CD14-positive monocyte (primary cell): ENCODE results near the gene STAMBPL1. TPM values are rescaled to one million over a fixed set of nuclear protein-coding genes. Genes with fewer than 3 reads are reported as not detected.

Experiments
- DNase-seq, 3 donors: peaks; one replicate each; pipeline ENCODE4 v3.0.0-alpha.2; 2011 to 2022
- H2AFZ ChIP-seq: 2 replicates; pipeline ENCODE4 v1.6.0; 2012; ENCODE audit warnings: mild to moderate bottlenecking, low read depth, low read length, inconsistent platforms; ENCODE audit not compliant: insufficient read depth, poor library complexity, severe bottlenecking
- H3K27ac ChIP-seq, 2 donors: 1 replicate in 1 of 2; 2 replicates in 1 of 2; pipeline ENCODE4 v1.5.1; 2012 to 2013; ENCODE audit warnings: low read length in 2 of 2, control low read depth in 1 of 2, inconsistent platforms in 1 of 2, low read depth in 1 of 2, mild to moderate bottlenecking in 1 of 2
- H3K27me3 ChIP-seq, 2 donors: one replicate each; pipeline versions ENCODE4 v1.6.0 to v1.6.1; 2011 to 2013; ENCODE audit warnings: low read length in 2 of 2; ENCODE audit not compliant: control insufficient read depth in 2 of 2, insufficient read depth in 2 of 2
- H3K36me3 ChIP-seq, 2 donors: replicated peaks in 1 of 2; 1 replicate in 1 of 2; 2 replicates in 1 of 2; pipeline versions ENCODE4 v1.5.1 to v1.6.1; 2012 to 2013; ENCODE audit warnings: low read length in 2 of 2, control low read depth in 1 of 2, inconsistent platforms in 1 of 2, mild to moderate bottlenecking in 1 of 2; ENCODE audit not compliant: insufficient read depth in 2 of 2, control insufficient read depth in 1 of 2
- H3K4me1 ChIP-seq, 2 donors: 1 replicate in 1 of 2; 2 replicates in 1 of 2; pipeline versions ENCODE4 v1.5.1 to v1.6.1; 2012 to 2013; ENCODE audit warnings: low read length in 2 of 2, control low read depth in 1 of 2, inconsistent platforms in 1 of 2, mild to moderate bottlenecking in 1 of 2, moderate library complexity in 1 of 2; ENCODE audit not compliant: insufficient read depth in 2 of 2, control insufficient read depth in 1 of 2
- H3K4me2 ChIP-seq: replicated peaks from 2 replicates; pipeline ENCODE3; 2012; ENCODE audit warnings: low read length, moderate library complexity, mild to moderate bottlenecking; ENCODE audit not compliant: poor library complexity, severe bottlenecking; ENCODE audit errors: extremely low read depth
- H3K4me3 ChIP-seq, 3 experiments: fragments of 200-600 bp in 1 of 3; sonication (generic) in 1 of 3; replicated peaks in 1 of 3; 1 replicate in 2 of 3; 2 replicates in 1 of 3; pipeline ENCODE4 v1.5.1; 2011 to 2013; ENCODE audit warnings: low read length in 3 of 3, mild to moderate bottlenecking in 3 of 3, control low read depth in 2 of 3, low read depth in 2 of 3, inconsistent platforms in 1 of 3, moderate library complexity in 1 of 3
- H3K79me2 ChIP-seq: 2 replicates; pipeline ENCODE4 v1.6.0; 2012; ENCODE audit warnings: mild to moderate bottlenecking, control low read depth, inconsistent platforms, low read length, moderate library complexity; ENCODE audit not compliant: insufficient read depth
- H3K9ac ChIP-seq: 2 replicates; pipeline ENCODE4 v1.6.0; 2017; ENCODE audit warnings: low read length, mild to moderate bottlenecking; ENCODE audit not compliant: insufficient read depth, poor library complexity, severe bottlenecking
- H3K9me3 ChIP-seq, 2 donors: replicated peaks in 1 of 2; 1 replicate in 1 of 2; 2 replicates in 1 of 2; pipeline versions ENCODE4 v1.5.1 to v1.6.1; 2012 to 2013; ENCODE audit warnings: low read length in 2 of 2, control low read depth in 1 of 2; ENCODE audit not compliant: control insufficient read depth in 1 of 2, insufficient read depth in 1 of 2
- H4K20me1 ChIP-seq: 2 replicates; pipeline ENCODE4 v1.6.0; 2012; ENCODE audit warnings: mild to moderate bottlenecking, low read length, control low read depth, moderate library complexity; ENCODE audit not compliant: insufficient read depth
- H3K27ac Mint-ChIP-seq, 7 donors: one replicate each; pipeline ENCODE4 v1.8.0; 2020; ENCODE audit warnings: mild to moderate bottlenecking in 7 of 7, mixed read lengths in 7 of 7, moderate library complexity in 6 of 7, inconsistent platforms in 2 of 7
- H3K27me3 Mint-ChIP-seq, 3 donors: one replicate each; pipeline ENCODE4 v1.8.0; 2021 to 2022; ENCODE audit warnings: low read depth in 3 of 3, mild to moderate bottlenecking in 3 of 3, mixed read lengths in 3 of 3, moderate library complexity in 3 of 3, inconsistent platforms in 1 of 3
- H3K36me3 Mint-ChIP-seq, 2 donors: one replicate each; pipeline ENCODE4 v1.8.0; 2020; ENCODE audit warnings: mixed read lengths in 2 of 2, inconsistent platforms in 1 of 2, mild to moderate bottlenecking in 1 of 2
- H3K4me1 Mint-ChIP-seq: one replicate; pipeline ENCODE4 v1.8.0; 2020; ENCODE audit warnings: mild to moderate bottlenecking, mixed read lengths
- H3K4me3 Mint-ChIP-seq, 2 donors: one replicate each; pipeline ENCODE4 v1.8.0; 2020; ENCODE audit warnings: mild to moderate bottlenecking in 2 of 2, mixed read lengths in 2 of 2, moderate library complexity in 1 of 2
- H3K9me3 Mint-ChIP-seq, 7 donors: one replicate each; pipeline ENCODE4 v1.8.0; 2020 to 2022; ENCODE audit warnings: mixed read lengths in 7 of 7, mild to moderate bottlenecking in 6 of 7, moderate library complexity in 6 of 7, inconsistent platforms in 2 of 7
- WGBS: methylation state at CpG from one replicate; pipeline ENCODE4 v1.1.5; 2013; ENCODE audit warnings: missing lambda C conversion rate; ENCODE audit not compliant: insufficient coverage; 5-methylcytosine and 5-hydroxymethylcytosine counted together
- intact Hi-C, 2 donors: fragments of 100-400 bp; cut with micrococcal nuclease; formaldehyde crosslinking; loops; one replicate each; pipeline versions ENCODE4 v1.15.0 to v1.15.1; 2023
- polyA plus RNA-seq, 3 donors: library from polyadenylated mRNA; depleted of rRNA in 1 of 3; unstranded in 2 of 3; stranded (reverse) in 1 of 3; fragments of 300-500 nt in 2 of 3; fragments of >200 nt in 1 of 3; fragmentation: Illumina TruSeq in 2 of 3; gene quantifications; 1 replicate in 2 of 3; 2 replicates in 1 of 3; pipeline ENCODE4 v1.2.3, GENCODE V29; 2012 to 2021
- TF ChIP-seq, protein P1 (sequence below): fragments of 200-600 bp; IDR thresholded peaks from one replicate; pipeline ENCODE4 v1.8.0; 2022; ENCODE audit warnings: antibody characterized with exemption, mild to moderate bottlenecking

STAMBPL1 gene
- polyA plus RNA-seq, 3 donors, result 0.07 to 1.5 (median 0.10) TPM

DNA sequence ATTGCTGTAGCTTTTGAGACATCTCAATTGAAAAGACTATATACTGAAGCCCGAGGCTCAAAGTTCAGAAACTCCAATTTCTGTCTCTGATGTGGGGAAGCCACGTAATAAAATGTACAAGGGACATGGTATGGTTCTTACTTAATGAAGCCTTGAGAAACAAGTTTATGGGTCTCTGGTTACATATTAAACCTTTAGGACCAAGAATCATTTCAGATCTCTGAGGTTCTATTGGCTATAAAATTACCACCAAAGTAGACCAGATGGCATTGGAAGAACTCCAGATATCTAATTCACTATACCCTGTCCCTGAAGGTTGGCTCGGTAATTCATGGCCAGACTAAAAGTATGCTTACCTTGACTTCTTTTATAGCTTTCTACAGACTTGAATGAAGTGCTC lies 23.7 kb downstream of the STAMBPL1 start:
- Mint-ChIP-seq H3K4me1 (peaks cover 25% of the 10 kb centered on the region), H3K4me3 (no peak overlapping the region), H3K9me3 (peaks cover 0 to 2% (median 0%) of the 10 kb centered on the region in 7 donors), H3K27me3 (peaks cover 0 to 2% (median 0%) of the 10 kb centered on the region in 3 donors), H3K27ac (no peak overlapping the region), H3K36me3 (peaks cover 12% of the 10 kb centered on the region in 2 donors)
- Histone ChIP-seq H3K9ac (no peak overlapping the region), H2AFZ (no peak overlapping the region), H3K27me3 (no peaks in the 10 kb centered on the region), H3K79me2 (no peaks in the 10 kb centered on the region), H3K36me3 (peaks cover 2 to 13% of the 10 kb centered on the region in 2 donors), H3K4me3 (no peak overlapping the region), H3K4me2 (no peak overlapping the region), H3K4me1 (peaks cover 23 to 27% of the 10 kb centered on the region in 2 donors), H3K27ac (no peak overlapping the region), H4K20me1 (no peaks in the 10 kb centered on the region), H3K9me3 (no peaks in the 10 kb centered on the region)
- DNase-seq, result no peak
- intact Hi-C loops, result no loop called here
- WGBS, result 90% methylated on average over 2 of the region's 3 CpGs
- TF ChIP-seq, protein P1, sequence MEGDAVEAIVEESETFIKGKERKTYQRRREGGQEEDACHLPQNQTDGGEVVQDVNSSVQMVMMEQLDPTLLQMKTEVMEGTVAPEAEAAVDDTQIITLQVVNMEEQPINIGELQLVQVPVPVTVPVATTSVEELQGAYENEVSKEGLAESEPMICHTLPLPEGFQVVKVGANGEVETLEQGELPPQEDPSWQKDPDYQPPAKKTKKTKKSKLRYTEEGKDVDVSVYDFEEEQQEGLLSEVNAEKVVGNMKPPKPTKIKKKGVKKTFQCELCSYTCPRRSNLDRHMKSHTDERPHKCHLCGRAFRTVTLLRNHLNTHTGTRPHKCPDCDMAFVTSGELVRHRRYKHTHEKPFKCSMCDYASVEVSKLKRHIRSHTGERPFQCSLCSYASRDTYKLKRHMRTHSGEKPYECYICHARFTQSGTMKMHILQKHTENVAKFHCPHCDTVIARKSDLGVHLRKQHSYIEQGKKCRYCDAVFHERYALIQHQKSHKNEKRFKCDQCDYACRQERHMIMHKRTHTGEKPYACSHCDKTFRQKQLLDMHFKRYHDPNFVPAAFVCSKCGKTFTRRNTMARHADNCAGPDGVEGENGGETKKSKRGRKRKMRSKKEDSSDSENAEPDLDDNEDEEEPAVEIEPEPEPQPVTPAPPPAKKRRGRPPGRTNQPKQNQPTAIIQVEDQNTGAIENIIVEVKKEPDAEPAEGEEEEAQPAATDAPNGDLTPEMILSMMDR, result no peak

DNA sequence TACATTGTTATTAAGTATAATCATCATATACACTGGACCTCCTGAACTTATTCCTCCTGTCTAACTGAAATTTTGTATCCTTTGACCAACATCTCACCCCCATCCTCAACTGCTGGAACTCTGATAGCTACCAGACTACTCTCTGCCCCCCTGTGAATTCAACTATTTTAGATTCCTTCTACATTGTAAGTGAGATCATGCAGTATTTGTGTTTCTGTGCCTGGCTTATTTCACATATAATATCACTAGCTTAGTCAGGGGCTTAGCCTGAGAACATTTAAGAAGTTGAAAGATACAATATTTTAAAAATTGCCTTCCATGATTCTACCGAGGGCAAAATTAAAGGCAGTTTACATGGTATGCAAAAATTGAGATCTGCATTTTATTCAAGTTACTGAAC lies 26.9 kb downstream of the STAMBPL1 start:
- no peak overlapping the region for H3K27ac Mint-ChIP-seq
- no CpG with 5 or more reads among the region's 1 CpG for WGBS
- H3K36me3 ChIP-seq, result peaks cover 2 to 15% of the 10 kb centered on the region in 2 donors
- no peaks in the 10 kb centered on the region for H3K27me3 ChIP-seq
- TF ChIP-seq, protein P1, result no peak
- intact Hi-C loops, result no loop called here
- no peak overlapping the region for H3K4me3 ChIP-seq
- no peaks in the 10 kb centered on the region for H3K27me3 Mint-ChIP-seq
- no peak overlapping the region for H3K9ac ChIP-seq
- H3K4me1 ChIP-seq, result peaks cover 8 to 9% of the 10 kb centered on the region in 2 donors
- H2AFZ ChIP-seq, result no peak overlapping the region
- no peak overlapping the region for H3K27ac ChIP-seq
- H4K20me1 ChIP-seq, result no peaks in the 10 kb centered on the region
- H3K4me1 Mint-ChIP-seq, result peaks cover 9% of the 10 kb centered on the region
- H3K9me3 Mint-ChIP-seq, result peaks cover 0 to 2% (median 0%) of the 10 kb centered on the region in 7 donors
- no peak overlapping the region for H3K4me3 Mint-ChIP-seq
- H3K9me3 ChIP-seq, result no peaks in the 10 kb centered on the region
- peaks cover 20 to 24% of the 10 kb centered on the region in 2 donors for H3K36me3 Mint-ChIP-seq
- no peak for DNase-seq
- no peaks in the 10 kb centered on the region for H3K79me2 ChIP-seq
- no peak overlapping the region for H3K4me2 ChIP-seq
